HG02588 (cell line): ENCODE results near the gene THSD4.

Source experiments
- ATAC-seq: cut with Tn5 transposase; IDR thresholded peaks from one replicate; pipeline ENCODE4 v1.9.1; 2021; ENCODE audit warnings: mild to moderate bottlenecking, moderate library complexity; ENCODE audit not compliant: unreplicated experiment

Gene THSD4

DNA sequence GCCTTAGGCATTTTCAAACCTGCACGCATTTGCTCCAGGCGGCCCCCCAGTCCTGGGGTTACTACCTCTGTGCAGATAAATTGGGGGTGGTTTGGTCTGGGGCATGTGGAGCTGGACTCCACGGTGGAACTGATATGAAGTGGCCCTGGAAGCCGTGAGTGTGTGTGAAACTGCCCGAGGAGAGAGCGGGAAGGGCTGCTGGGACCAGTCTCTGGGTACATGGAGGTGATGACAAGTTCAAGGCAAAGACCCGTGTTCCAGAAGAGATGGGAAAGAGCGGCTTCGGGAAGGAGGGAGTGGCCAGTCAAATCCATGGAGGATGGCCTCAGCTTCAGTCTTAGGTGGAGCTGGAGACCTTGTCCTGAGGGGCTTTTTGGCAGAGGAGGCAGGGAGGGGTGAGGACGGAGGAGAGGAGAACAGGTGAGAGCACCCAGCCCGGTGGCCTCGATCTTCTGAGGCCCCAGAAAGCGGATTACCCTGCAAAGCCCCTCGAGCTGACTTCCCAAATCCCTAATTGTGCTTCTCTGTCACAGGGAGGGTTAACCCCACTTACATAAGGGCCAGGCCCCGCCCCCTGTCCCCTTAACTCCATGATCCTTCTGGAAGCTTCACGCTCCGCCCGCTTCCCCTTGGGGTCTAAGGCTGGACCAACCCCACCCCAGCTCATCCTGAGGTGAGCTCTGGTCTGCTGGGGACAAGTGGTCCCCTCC, 693.2 kb downstream of the THSD4 start:
- no peak for ATAC-seq

DNA sequence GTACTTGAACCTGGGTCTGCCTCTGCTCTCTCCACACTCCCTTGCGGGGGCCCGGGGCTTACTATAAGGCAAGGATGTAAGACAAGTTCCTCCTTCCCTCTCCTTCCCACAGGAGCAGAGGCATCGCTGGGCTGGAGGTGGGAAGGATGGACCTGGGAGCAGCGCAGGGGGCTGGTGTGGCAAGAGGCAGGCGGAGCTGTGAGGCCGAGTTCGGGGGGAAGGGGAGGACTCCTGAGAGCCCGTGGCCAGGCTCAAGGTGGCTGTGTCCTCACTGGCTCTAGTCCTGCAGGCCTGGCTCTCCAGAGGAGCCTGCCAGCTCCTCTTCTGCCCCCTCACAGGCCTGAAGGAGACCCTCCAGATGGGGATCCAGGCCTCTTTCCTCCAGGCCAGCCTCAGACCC, 694.1 kb downstream of the THSD4 start:
- ATAC-seq: no peak

- ATAC-seq: no peak
Measured at GRCh38 chr15:71810256-71811035, 695.2 kb downstream of the THSD4 start, which contains the start of gene NR2E3. Gene NR2E3, plus strand, starts transcription at chr15:71810554. Its CDS starts 190 bp downstream, at chr15:71810744.

- no peak for ATAC-seq
Measured at GRCh38 chr15:71811036-71811736, 695.9 kb downstream of the THSD4 start.

- ATAC-seq: no peak
Measured at GRCh38 chr15:71811752-71812735, 696.8 kb downstream of the THSD4 start.

DNA sequence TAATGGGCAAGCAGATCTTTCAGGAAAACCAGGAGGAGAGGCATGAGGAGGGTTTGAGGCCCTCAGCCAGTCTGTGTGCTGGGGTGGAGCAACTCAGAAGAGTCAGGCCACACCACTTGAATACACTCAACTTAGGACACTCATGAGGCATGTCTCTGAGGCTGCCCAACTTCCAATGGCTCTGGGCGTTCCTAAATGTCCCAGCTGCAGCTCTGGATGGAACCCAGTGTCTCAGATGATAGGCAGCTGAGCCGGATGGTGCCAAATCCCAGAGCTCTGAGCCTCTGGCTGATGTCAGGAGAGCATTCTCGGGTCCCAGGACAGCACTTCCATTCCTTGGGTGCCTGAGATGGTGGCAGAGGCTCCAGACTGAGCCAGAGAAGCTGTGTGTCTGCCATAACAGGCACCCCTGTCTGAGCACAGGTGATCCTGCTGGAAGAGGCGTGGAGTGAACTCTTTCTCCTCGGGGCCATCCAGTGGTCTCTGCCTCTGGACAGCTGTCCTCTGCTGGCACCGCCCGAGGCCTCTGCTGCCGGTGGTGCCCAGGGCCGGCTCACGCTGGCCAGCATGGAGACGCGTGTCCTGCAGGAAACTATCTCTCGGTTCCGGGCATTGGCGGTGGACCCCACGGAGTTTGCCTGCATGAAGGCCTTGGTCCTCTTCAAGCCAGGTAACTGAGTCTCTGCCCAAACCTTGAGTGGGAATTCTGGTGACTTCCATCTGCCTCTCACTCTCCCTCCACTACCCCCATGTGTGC, 697.9 kb downstream of the THSD4 start:
- no peak for ATAC-seq

DNA sequence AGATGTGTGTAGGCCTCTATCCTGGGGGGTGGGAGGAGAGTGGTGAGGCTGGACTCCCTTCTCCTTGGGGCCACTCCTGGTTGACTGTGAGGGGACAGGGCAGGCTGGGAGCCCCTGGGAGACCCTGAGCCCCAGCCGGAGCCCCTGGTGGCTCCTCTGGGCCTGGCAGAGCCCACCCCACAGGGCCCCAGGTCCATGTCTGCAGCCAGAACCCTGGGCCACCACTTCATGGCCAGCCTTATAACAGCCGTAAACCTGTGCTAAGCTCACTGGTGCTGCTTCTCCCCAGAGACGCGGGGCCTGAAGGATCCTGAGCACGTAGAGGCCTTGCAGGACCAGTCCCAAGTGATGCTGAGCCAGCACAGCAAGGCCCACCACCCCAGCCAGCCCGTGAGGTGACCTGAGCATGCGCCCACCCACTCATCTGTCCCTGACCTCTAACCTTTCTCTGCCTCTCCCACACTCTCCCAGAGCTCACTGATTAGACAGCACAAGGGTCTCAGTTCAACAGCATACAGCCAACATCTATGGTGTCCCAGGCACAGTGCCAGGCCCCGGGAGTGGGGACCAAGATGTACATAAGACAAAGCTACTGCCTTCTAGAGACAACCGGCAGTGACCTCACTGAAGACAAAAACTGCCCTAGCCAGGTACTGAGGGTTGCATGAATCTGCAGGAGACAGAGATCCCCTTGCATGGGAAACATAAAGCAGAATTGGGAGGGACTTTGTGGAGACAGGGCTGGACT, 698.6 kb downstream of the THSD4 start:
- no peak for ATAC-seq

GRCh38 chr15:71815301-71815700, 700.0 kb downstream of the THSD4 start:
- no peak for ATAC-seq

- ATAC-seq: no peak
Measured at GRCh38 chr15:71817351-71817750, 702.1 kb downstream of the THSD4 start.

DNA sequence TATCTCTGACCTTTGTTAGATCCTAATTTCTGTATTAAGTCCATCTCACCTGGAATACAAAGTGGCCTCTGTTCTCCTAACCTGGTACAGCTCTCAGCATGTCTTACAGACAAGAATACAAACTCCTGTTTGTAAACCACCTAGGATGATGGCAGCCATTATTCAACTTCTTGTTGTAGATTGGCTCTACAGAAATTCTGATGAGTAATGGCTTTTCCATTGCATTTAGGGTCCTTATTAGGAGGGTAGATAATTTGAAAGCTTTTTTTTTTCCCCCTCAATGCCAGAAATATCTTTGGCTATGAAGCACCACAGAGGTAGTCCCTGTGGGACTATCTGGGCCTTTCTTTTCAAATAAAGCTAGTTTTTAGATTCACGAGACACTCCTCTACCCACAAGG, 704.9 kb downstream of the THSD4 start:
- no peak for ATAC-seq

GRCh38 chr15:71821547-71822129, 706.4 kb downstream of the THSD4 start:
- no peak for ATAC-seq

DNA sequence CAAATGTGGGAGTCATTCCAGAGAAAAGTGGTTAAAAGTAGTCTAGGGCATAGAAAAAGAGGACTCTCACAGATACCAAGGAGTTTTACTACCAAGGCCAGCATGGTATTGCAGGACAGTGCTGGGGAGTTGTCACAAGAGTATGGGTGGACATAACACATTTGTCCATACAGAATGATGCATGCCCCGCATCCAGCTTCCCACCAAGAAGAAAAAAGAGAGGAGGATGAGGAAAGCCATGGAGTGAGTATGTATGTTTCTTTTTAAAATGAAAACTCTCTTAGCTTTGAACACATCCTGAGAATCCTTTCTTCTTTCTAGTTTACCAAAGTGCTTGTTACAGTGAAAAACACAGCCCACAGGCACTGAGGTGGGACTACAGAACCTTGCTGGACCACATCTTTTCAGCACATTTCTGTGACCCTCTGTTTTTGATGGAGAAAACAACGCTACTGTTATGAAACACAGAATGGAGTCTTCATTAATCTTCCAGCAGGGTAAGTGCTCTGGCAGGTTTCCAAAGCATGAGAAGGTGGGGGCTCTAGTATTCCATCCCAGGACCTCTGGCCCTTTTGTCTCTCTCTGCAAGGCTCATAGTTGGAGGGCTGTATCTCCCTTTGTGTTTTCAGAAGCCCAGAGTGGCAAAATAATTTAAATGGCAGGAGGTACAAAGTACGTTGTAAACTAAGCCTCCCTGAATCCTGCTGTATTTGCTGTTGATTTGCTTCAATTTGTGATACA, 707.8 kb downstream of the THSD4 start:
- no peak for ATAC-seq

GRCh38 chr15:71823801-71824200, 708.5 kb downstream of the THSD4 start:
- no peak for ATAC-seq

- ATAC-seq: no peak
Measured at GRCh38 chr15:71825021-71825730, 709.9 kb downstream of the THSD4 start.

- ATAC-seq: no peak
Measured at GRCh38 chr15:71826196-71826595, 710.9 kb downstream of the THSD4 start.

- no peak for ATAC-seq
Measured at GRCh38 chr15:71830981-71831380, 715.7 kb downstream of the THSD4 start.
